HepG2 (cell line): Measurements from ENCODE around the gene GRM4. TPM values are rescaled to one million over a fixed set of nuclear protein-coding genes. Genes with fewer than 3 reads are reported as not detected.

Source experiments
- BRCA1 ChIP-seq: sonication (generic); formaldehyde crosslinking; IDR thresholded peaks from 2 replicates; pipeline ENCODE4 v1.4.0; 2020; ENCODE audit warnings: missing genetic modification reagents
- HOXA3 ChIP-seq: sonication (generic); formaldehyde crosslinking; IDR thresholded peaks from 2 replicates; pipeline ENCODE4 v1.5.0; 2020; ENCODE audit warnings: missing genetic modification reagents
- MXD1 ChIP-seq: sonication (generic); formaldehyde crosslinking; IDR thresholded peaks from 2 replicates; pipeline ENCODE4 v1.4.0; 2020; ENCODE audit warnings: mild to moderate bottlenecking, missing genetic modification reagents
- NFAT5 ChIP-seq: sonication (generic); formaldehyde crosslinking; IDR thresholded peaks from 2 replicates; pipeline ENCODE4 v1.4.0; 2020; ENCODE audit warnings: missing genetic modification reagents
- RBM22 ChIP-seq: fragments of 200-400 bp; formaldehyde crosslinking; optimal IDR thresholded peaks from 2 replicates; pipeline ENCODE3; 2017; ENCODE audit warnings: mild to moderate bottlenecking, low read length, moderate library complexity
- REL ChIP-seq: sonication (generic); formaldehyde crosslinking; conservative IDR thresholded peaks from 2 replicates; pipeline ENCODE4 v1.8.0; 2022; ENCODE audit warnings: mild to moderate bottlenecking, missing genetic modification reagents, moderate library complexity
- SNAPC5 ChIP-seq: sonication (generic); formaldehyde crosslinking; IDR thresholded peaks from 2 replicates; pipeline ENCODE4 v1.8.1; 2023; ENCODE audit warnings: mild to moderate bottlenecking, missing genetic modification reagents, borderline replicate concordance
- TEAD3 ChIP-seq: optimal IDR thresholded peaks from 2 replicates; pipeline ENCODE3; 2016; ENCODE audit warnings: borderline replicate concordance
- TFE3 ChIP-seq: IDR thresholded peaks from 2 replicates; pipeline ENCODE4 v1.6.1; 2016
- ZBED4 ChIP-seq: sonication (generic); formaldehyde crosslinking; IDR thresholded peaks from 2 replicates; pipeline ENCODE4 v1.4.0; 2020; ENCODE audit warnings: missing genetic modification reagents, borderline replicate concordance
- ZNF281 ChIP-seq: sonication (generic); formaldehyde crosslinking; IDR thresholded peaks from 2 replicates; pipeline ENCODE4 v1.4.0; 2020; ENCODE audit warnings: missing genetic modification reagents, borderline replicate concordance
- ZNF335 ChIP-seq: sonication (generic); formaldehyde crosslinking; IDR thresholded peaks from 2 replicates; pipeline ENCODE4 v1.4.0; 2020; ENCODE audit warnings: missing genetic modification reagents
- ZNF354B ChIP-seq: sonication (generic); formaldehyde crosslinking; IDR thresholded peaks from 2 replicates; pipeline ENCODE4 v1.8.0; 2022; ENCODE audit warnings: mild to moderate bottlenecking, missing genetic modification reagents
- ZSCAN9 ChIP-seq: IDR thresholded peaks from 2 replicates; pipeline ENCODE4 v1.6.1; 2016; ENCODE audit warnings: borderline replicate concordance
- polyA plus RNA-seq, 8 experiments: library from polyadenylated mRNA; depleted of rRNA in 3 of 8; stranded (reverse) in 7 of 8; unstranded in 1 of 8; fragments of >200 nt; fragmentation: Illumina TruSeq in 4 of 8; extraction: Trizol in 4 of 8; gene quantifications; 2 replicates each; pipeline versions ENCODE4 v1.2.1 to v1.2.3, GENCODE V29; 2011 to 2016; ENCODE audit warnings: low read depth in 4 of 8, missing spikeins in 1 of 8, mixed read lengths in 1 of 8; ENCODE audit not compliant: insufficient read depth in 1 of 8
- total RNA-seq, 5 experiments: library from RNA; depleted of rRNA; stranded (reverse); fragments of >200 nt; fragmentation: Illumina TruSeq; extraction: Trizol; gene quantifications; 2 replicates each; pipeline ENCODE4 v1.2.3, GENCODE V29; 2016; ENCODE audit warnings: low read depth in 1 of 5

The GRM4 gene
- total and polyA plus RNA-seq, 2 of the 13 experiments (the other 11 are each of a cell fraction or from before 2014, with no cell fraction given): not detected

GRCh38 chr6:34132486-34133185 lies 13.3 kb downstream of the GRM4 start (continued):
- 0 out of 2 replicates have a peak, but pooled peaks have one; percentile 55 for TF ChIP-seq ZNF354B (CRISPR knock-in tag)
- peak; percentile 56; the same call in 1 of the 2 replicates for TF ChIP-seq ZNF281 (CRISPR knock-in tag)
- peak; percentile 96 for TF ChIP-seq ZSCAN9 (CRISPR knock-in tag)
- TF ChIP-seq MXD1 (CRISPR knock-in tag): 0 out of 2 replicates have a peak, but pooled peaks have one; percentile 24
- TF ChIP-seq HOXA3 (CRISPR knock-in tag): peak; percentile 40; the same call in 1 of the 2 replicates
- TF ChIP-seq REL (CRISPR knock-in tag): 0 out of 2 replicates have a peak, but pooled peaks have one; percentile 73
- TF ChIP-seq NFAT5: peak; percentile 91
- no peak for TF ChIP-seq RBM22
- TF ChIP-seq TFE3: peak; percentile 75
- peak; percentile 65; the same call in 1 of the 2 replicates for TF ChIP-seq ZNF335 (CRISPR knock-in tag)
- TF ChIP-seq SNAPC5 (CRISPR knock-in tag): 0 out of 2 replicates have a peak, but pooled peaks have one; percentile 55
- 0 out of 2 replicates have a peak, but pooled peaks have one; percentile 33 for TF ChIP-seq BRCA1 (CRISPR knock-in tag)
- peak; percentile 39 for TF ChIP-seq TEAD3 (CRISPR knock-in tag)
- peak; percentile 87 for TF ChIP-seq ZBED4
